ENCODE measurements around the gene SPINK8. TPM values are rescaled to one million over a fixed set of nuclear protein-coding genes. Genes with fewer than 3 reads are reported as not detected.
"Not testable (repeated sequence)": the region's sequence is repeated elsewhere in the genome, so short reads cannot be mapped to it uniquely, and the experiment has no call there.

The SPINK8 gene
- total RNA-seq, 1 experiment from 2014 or later, result not detected

GRCh38 chr3:48343432-48343831 lies 10.0 kb upstream of the SPINK8 start:
- Histone ChIP-seq H3K27ac (ENCODE audit: low read length) (no peak overlapping the region), H3K79me2 (ENCODE audit: low read length) (no peaks in the 10 kb centered on the region), H3K36me3 (ENCODE audit: low read depth, low read length) (no peaks in the 10 kb centered on the region), H3K9ac (ENCODE audit: low read length) (no peak overlapping the region), H4K20me1 (ENCODE audit: low read length) (no peaks in the 10 kb centered on the region), H2AFZ (ENCODE audit: low read length) (no peak overlapping the region), H3K27me3 (ENCODE audit: low read length) (no peaks in the 10 kb centered on the region), H3K9me3 (ENCODE audit: low read length) (no peaks in the 10 kb centered on the region), H3K4me1 (ENCODE audit: insufficient read depth, low read length) (no peaks in the 10 kb centered on the region), H3K9me2 (replicated peaks; ENCODE audit: low read length) (no peaks in the 10 kb centered on the region), H3K4me3 (ENCODE audit: low read length) (no peak overlapping the region), H3F3A (ENCODE audit: low read length, unreplicated experiment) (no peaks in the 10 kb centered on the region), H3K4me2 (ENCODE audit: low read length) (no peak overlapping the region)
- ATAC-seq (no peak), DNase-seq (no peak)
- POLR2A ChIA-PET (ENCODE audit: unreplicated experiment), result no interaction called here
- intact Hi-C loops (cut with micrococcal nuclease), result no loop called here
- CTCF ChIA-PET, result no interaction called here
- no peak for TF ChIP-seq EZH2 (IDR thresholded peaks at IDR 0.05; ENCODE audit: low read length, unreplicated experiment)
- no peak for TF ChIP-seq CTCF (conservative IDR thresholded peaks at IDR 0.05; ENCODE audit: low read depth, low read length)
- TF ChIP-seq EZH2phosphoT487 (IDR thresholded peaks at IDR 0.05; ENCODE audit: borderline replicate concordance, low read length), result no peak
- no TSS peak for BruUV-seq (replicated peaks)

- POLR2A ChIA-PET (ENCODE audit: unreplicated experiment), result no interaction called here
- DNase-seq, result peak; percentile 9
- no peak overlapping the region for H3K9ac ChIP-seq (ENCODE audit: low read length)
These were observed 5.2 kb upstream of the SPINK8 start for GRCh38 chr3:48338635-48339034.

GRCh38 chr3:48337536-48337935 lies 4.1 kb upstream of the SPINK8 start:
- POLR2A ChIA-PET (ENCODE audit: unreplicated experiment); H3K4me3 ChIP-seq (ENCODE audit: low read length); H3K4me1 ChIP-seq (ENCODE audit: insufficient read depth, low read length); H3K9me2 ChIP-seq (replicated peaks; ENCODE audit: low read length); H3K9ac ChIP-seq (ENCODE audit: low read length); H3K9me3 ChIP-seq (ENCODE audit: low read length); H3K27ac ChIP-seq (ENCODE audit: low read length); CTCF ChIA-PET; H3F3A ChIP-seq (ENCODE audit: low read length, unreplicated experiment); H4K20me1 ChIP-seq (ENCODE audit: low read length); H3K79me2 ChIP-seq (ENCODE audit: low read length); ATAC-seq; H3K4me2 ChIP-seq (ENCODE audit: low read length); DNase-seq; BruUV-seq (replicated peaks); H3K36me3 ChIP-seq (ENCODE audit: low read depth, low read length); H2AFZ ChIP-seq (ENCODE audit: low read length); intact Hi-C loops (cut with micrococcal nuclease): not testable (repeated sequence)
- peaks cover 11% of the 10 kb centered on the region for H3K27me3 ChIP-seq (ENCODE audit: low read length)

More at GRCh38 chr3:48338635-48339034, 5.2 kb upstream of the SPINK8 start:
- Histone ChIP-seq H3K9me2 (replicated peaks; ENCODE audit: low read length) (no peaks in the 10 kb centered on the region), H3K9me3 (ENCODE audit: low read length) (no peaks in the 10 kb centered on the region), H3K27me3 (ENCODE audit: low read length) (peaks cover 11% of the 10 kb centered on the region), H3K36me3 (ENCODE audit: low read depth, low read length) (no peaks in the 10 kb centered on the region), H2AFZ (ENCODE audit: low read length) (no peak overlapping the region), H3K4me1 (ENCODE audit: insufficient read depth, low read length) (no peaks in the 10 kb centered on the region), H3F3A (ENCODE audit: low read length, unreplicated experiment) (no peaks in the 10 kb centered on the region), H4K20me1 (ENCODE audit: low read length) (no peaks in the 10 kb centered on the region), H3K4me3 (ENCODE audit: low read length) (no peak overlapping the region), H3K4me2 (ENCODE audit: low read length) (no peak overlapping the region), H3K27ac (ENCODE audit: low read length) (no peak overlapping the region), H3K79me2 (ENCODE audit: low read length) (no peaks in the 10 kb centered on the region)
- ATAC-seq, result no peak
- intact Hi-C loops (cut with micrococcal nuclease), result no loop called here
- BruUV-seq (replicated peaks), result no TSS peak
- CTCF ChIA-PET, result no interaction called here
- TF ChIP-seq EZH2 (IDR thresholded peaks at IDR 0.05; ENCODE audit: low read length, unreplicated experiment) (no peak), EZH2phosphoT487 (IDR thresholded peaks at IDR 0.05; ENCODE audit: borderline replicate concordance, low read length) (no peak), CTCF (conservative IDR thresholded peaks at IDR 0.05; ENCODE audit: low read depth, low read length) (no peak)

- H3K36me3 ChIP-seq (ENCODE audit: low read depth, low read length); H3F3A ChIP-seq (ENCODE audit: low read length, unreplicated experiment); H3K4me2 ChIP-seq (ENCODE audit: low read length); H3K9me3 ChIP-seq (ENCODE audit: low read length); CTCF ChIA-PET; H3K9ac ChIP-seq (ENCODE audit: low read length); BruUV-seq (replicated peaks); H4K20me1 ChIP-seq (ENCODE audit: low read length); H3K4me3 ChIP-seq (ENCODE audit: low read length); H3K9me2 ChIP-seq (replicated peaks; ENCODE audit: low read length); intact Hi-C loops (cut with micrococcal nuclease); H3K27ac ChIP-seq (ENCODE audit: low read length); H3K79me2 ChIP-seq (ENCODE audit: low read length); H2AFZ ChIP-seq (ENCODE audit: low read length); ATAC-seq; H3K4me1 ChIP-seq (ENCODE audit: insufficient read depth, low read length); POLR2A ChIA-PET (ENCODE audit: unreplicated experiment); DNase-seq: not testable (repeated sequence)
- H3K27me3 ChIP-seq (ENCODE audit: low read length), result peaks cover 11% of the 10 kb centered on the region
These were observed 1.8 kb upstream of the SPINK8 start for GRCh38 chr3:48335286-48335685.
